CD8-positive, alpha-beta memory T cell (primary cell): ENCODE data around the gene PIWIL1. TPM values are rescaled to one million over a fixed set of nuclear protein-coding genes. Genes with fewer than 3 reads are reported as not detected.

Experiments
- CTCF ChIA-PET: fragments of 350-600 bp; sonication (Branson Sonifier 250); formaldehyde crosslinking; loops from one replicate; lab custom pipeline; 2021; ENCODE audit warnings: antibody characterized with exemption; lab: Charles Lee
- POLR2A ChIA-PET: fragments of 350-600 bp; sonication (Branson Sonifier 250); formaldehyde crosslinking; loops from one replicate; lab custom pipeline; 2021; ENCODE audit warnings: antibody characterized with exemption; lab: Charles Lee
- DNase-seq, 5 donors: peaks; one replicate each; pipeline versions ENCODE4 v3.0.0 to v3.0.0-alpha.2; 2020 to 2022; ENCODE audit warnings: mixed read lengths in 1 of 5
- H3K27ac ChIP-seq: one replicate; pipeline ENCODE4 v1.7.0; 2013; ENCODE audit warnings: low read depth, mild to moderate bottlenecking, low read length, moderate library complexity
- H3K27me3 ChIP-seq: 2 replicates; pipeline ENCODE4 v1.7.0; 2013; ENCODE audit warnings: low read length, mild to moderate bottlenecking; ENCODE audit not compliant: insufficient read depth, poor library complexity, severe bottlenecking
- H3K36me3 ChIP-seq: 2 replicates; pipeline ENCODE4 v1.7.0; 2013; ENCODE audit warnings: mild to moderate bottlenecking, low read length, moderate library complexity; ENCODE audit not compliant: insufficient read depth
- H3K4me1 ChIP-seq: 2 replicates; pipeline ENCODE4 v1.7.0; 2013; ENCODE audit warnings: mild to moderate bottlenecking, low read length, moderate library complexity; ENCODE audit not compliant: insufficient read depth
- H3K4me3 ChIP-seq: 2 replicates; pipeline ENCODE4 v1.7.0; 2013; ENCODE audit warnings: mild to moderate bottlenecking, low read length
- H3K9me3 ChIP-seq: 2 replicates; pipeline ENCODE4 v1.7.0; 2013; ENCODE audit warnings: mild to moderate bottlenecking, low read length
- H3K27ac Mint-ChIP-seq, 8 donors: one replicate each; pipeline ENCODE4 v1.8.0; 2020 to 2021; ENCODE audit warnings: mixed read lengths in 8 of 8, mild to moderate bottlenecking in 6 of 8, inconsistent platforms in 3 of 8, moderate library complexity in 3 of 8
- H3K27me3 Mint-ChIP-seq, 2 donors: one replicate each; pipeline ENCODE4 v1.8.0; 2020 to 2021; ENCODE audit warnings: mixed read lengths in 2 of 2, mild to moderate bottlenecking in 1 of 2, moderate library complexity in 1 of 2
- H3K36me3 Mint-ChIP-seq, 3 donors: one replicate each; pipeline ENCODE4 v1.8.0; 2020 to 2021; ENCODE audit warnings: mixed read lengths in 3 of 3, inconsistent platforms in 1 of 3, mild to moderate bottlenecking in 1 of 3
- H3K4me1 Mint-ChIP-seq, 3 donors: one replicate each; pipeline ENCODE4 v1.8.0; 2020 to 2021; ENCODE audit warnings: mixed read lengths in 3 of 3, inconsistent platforms in 1 of 3, mild to moderate bottlenecking in 1 of 3
- H3K4me3 Mint-ChIP-seq, 7 donors: one replicate each; pipeline ENCODE4 v1.8.0; 2020 to 2021; ENCODE audit warnings: mixed read lengths in 7 of 7, mild to moderate bottlenecking in 6 of 7, moderate library complexity in 4 of 7, inconsistent platforms in 2 of 7
- H3K9me3 Mint-ChIP-seq, 5 donors: one replicate each; pipeline ENCODE4 v1.8.0; 2020 to 2022; ENCODE audit warnings: mixed read lengths in 5 of 5, mild to moderate bottlenecking in 3 of 5, moderate library complexity in 2 of 5, inconsistent platforms in 1 of 5
- polyA plus RNA-seq: library from polyadenylated mRNA; unstranded; fragments of 300-500 nt; fragmentation: Illumina TruSeq; gene quantifications from one replicate; pipeline ENCODE4 v1.2.3, GENCODE V29; 2021
- total RNA-seq, 2 experiments: library from RNA; stranded (reverse); gene quantifications; one replicate each; pipeline ENCODE4 v1.2.3, GENCODE V29; 2021

The PIWIL1 gene
- total RNA-seq (not detected), polyA plus RNA-seq (not detected)

DNA sequence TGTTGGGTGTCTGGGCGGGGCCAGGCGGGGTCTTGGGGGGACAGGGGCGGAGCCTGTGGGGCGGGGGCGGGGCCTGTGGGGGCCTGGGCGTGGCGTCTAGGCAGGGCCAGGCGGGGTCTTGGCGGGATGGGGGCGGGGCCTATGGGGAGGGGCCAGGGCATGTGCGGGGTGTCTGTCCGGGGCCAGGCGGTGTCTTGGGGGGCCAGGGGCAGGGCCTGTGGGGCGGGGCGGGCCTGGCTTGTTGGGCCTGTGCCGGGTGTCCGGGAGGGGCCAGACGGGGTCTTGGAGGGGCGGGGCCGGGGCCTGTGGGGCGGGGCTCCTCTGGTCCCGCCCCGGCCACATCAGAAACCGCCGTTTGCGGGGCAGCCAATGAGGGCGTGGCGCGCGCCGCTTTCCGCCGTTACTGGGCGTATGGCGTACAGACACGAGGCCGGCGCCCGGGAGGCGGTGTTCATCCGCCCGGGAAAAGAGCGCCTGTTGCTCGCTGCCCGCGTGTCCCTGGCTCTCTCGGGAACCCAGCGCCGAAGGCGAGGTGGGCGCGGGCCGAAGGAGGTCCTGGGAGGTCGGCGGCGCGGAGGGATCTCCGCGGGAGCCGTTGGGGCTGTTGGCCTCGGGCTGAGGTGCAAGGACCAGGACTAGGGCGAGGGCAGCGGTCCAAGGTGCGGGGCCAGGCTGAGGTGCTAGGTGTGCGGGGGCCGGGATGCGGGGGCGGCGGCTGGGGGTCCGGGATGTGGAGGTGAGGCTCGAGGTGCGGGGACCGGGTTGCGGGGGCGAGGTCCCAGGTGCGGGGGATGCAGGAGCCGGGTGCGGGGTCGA lies at the start of gene PIWIL1:
Gene PIWIL1 (plus strand): TSS at position 400 of the 816 bp plus-strand sequence. CDS start 4,705 bp downstream, outside the sequence.
- H3K27me3 ChIP-seq: no peaks in the 10 kb centered on the region
- peaks cover 0 to 3% (median 2%) of the 10 kb centered on the region in 5 donors for H3K9me3 Mint-ChIP-seq
- H3K36me3 Mint-ChIP-seq: no peaks in the 10 kb centered on the region
- no peak within 1 kb of the TSS for H3K4me3 Mint-ChIP-seq
- ChIA-PET POLR2A (no interaction called here), CTCF (no interaction called here)
- H3K4me1 ChIP-seq: no peaks in the 10 kb centered on the region
- H3K4me3 ChIP-seq: no peak within 1 kb of the TSS
- peaks cover 2 to 8% (median 4%) of the 10 kb centered on the region in 3 donors for H3K4me1 Mint-ChIP-seq
- DNase-seq: no peak
- no peaks in the 10 kb centered on the region for H3K9me3 ChIP-seq
- H3K27ac ChIP-seq: no peak within 1 kb of the TSS
- peaks cover 3 to 19% of the 10 kb centered on the region in 2 donors for H3K27me3 Mint-ChIP-seq
- H3K27ac Mint-ChIP-seq: no peak within 1 kb of the TSS
- H3K36me3 ChIP-seq: no peaks in the 10 kb centered on the region

DNA sequence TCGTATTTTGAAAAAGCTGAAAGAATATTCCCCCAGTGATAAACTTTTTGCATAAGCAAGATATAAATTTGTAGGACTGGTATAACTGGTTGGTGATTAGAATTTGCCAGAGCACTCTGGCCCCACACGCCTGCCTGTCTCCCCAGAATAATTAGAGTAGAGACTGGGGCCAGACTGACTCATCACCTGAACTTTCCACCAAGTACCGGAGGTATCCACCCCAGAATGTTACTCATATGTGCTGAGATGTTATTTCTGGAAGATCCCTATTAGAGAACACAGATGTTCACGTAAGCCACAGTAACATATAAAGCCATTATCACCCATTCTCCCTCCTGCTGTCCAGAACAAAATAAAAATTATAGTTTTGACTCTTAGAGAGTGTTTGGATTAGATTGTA lies 49.5 kb upstream of the PIWIL1 start:
- H3K4me1 Mint-ChIP-seq: no peaks in the 10 kb centered on the region
- ChIA-PET CTCF (no interaction called here), POLR2A (no interaction called here)
- H3K36me3 ChIP-seq: no peaks in the 10 kb centered on the region
- no peak for DNase-seq
- H3K4me1 ChIP-seq: no peaks in the 10 kb centered on the region
- H3K9me3 ChIP-seq: no peaks in the 10 kb centered on the region
- no peak overlapping the region for H3K27ac ChIP-seq
- H3K9me3 Mint-ChIP-seq: peaks cover 5 to 13% (median 9%) of the 10 kb centered on the region in 5 donors
- H3K27me3 Mint-ChIP-seq: peaks cover 0 to 4% of the 10 kb centered on the region in 2 donors
- no peak overlapping the region for H3K4me3 Mint-ChIP-seq
- H3K27me3 ChIP-seq: no peaks in the 10 kb centered on the region
- H3K4me3 ChIP-seq: no peak overlapping the region
- H3K27ac Mint-ChIP-seq: no peak overlapping the region
- no peaks in the 10 kb centered on the region for H3K36me3 Mint-ChIP-seq

DNA sequence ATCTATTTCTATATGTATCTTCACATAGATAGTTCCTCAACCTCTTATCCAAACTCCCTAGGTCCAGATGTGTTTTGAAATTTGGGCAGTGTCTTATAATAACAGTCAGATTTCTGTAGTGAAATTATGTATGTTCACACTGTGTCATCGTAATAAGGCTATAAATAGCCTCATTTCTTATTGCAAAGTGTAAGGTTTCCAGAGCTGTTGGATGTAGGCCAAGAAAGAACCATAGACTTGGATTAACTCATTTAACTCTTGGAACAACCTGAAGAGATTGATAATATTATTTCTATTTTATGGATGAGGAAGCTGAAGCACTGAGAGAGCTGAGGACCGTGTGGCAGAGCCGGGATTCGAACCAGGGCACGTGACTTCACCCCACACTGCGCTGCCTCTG lies 49.0 kb upstream of the PIWIL1 start:
- Histone ChIP-seq H3K4me1 (no peaks in the 10 kb centered on the region), H3K36me3 (no peaks in the 10 kb centered on the region), H3K27me3 (no peaks in the 10 kb centered on the region), H3K9me3 (no peaks in the 10 kb centered on the region), H3K27ac (no peak overlapping the region), H3K4me3 (no peak overlapping the region)
- ChIA-PET CTCF (no interaction called here), POLR2A (no interaction called here)
- no peak for DNase-seq
- Mint-ChIP-seq H3K36me3 (no peaks in the 10 kb centered on the region), H3K27me3 (peaks cover 0 to 4% of the 10 kb centered on the region in 2 donors), H3K9me3 (peaks cover 5 to 13% (median 9%) of the 10 kb centered on the region in 5 donors), H3K4me1 (no peaks in the 10 kb centered on the region), H3K27ac (no peak overlapping the region), H3K4me3 (no peak overlapping the region)

DNA sequence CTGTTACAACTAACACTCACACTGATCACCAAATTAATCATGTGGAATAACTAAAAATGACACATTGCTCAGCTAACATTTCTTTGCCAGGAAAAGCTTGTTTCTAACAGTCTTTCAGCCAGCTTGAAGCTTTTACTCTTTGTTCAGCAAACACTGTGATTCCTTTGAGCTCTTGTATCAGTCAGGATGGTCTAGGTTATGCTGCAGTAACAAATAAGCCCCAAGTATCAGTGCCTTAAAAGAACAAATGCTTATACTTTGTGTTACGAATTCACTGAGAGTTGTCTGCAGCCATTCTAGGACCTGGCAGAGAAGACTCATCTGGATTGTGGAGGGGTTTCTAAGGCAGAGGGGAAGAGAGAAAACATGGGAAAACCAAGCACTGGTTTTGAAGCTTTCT lies 47.6 kb upstream of the PIWIL1 start:
- Histone ChIP-seq H3K27ac (no peak overlapping the region), H3K36me3 (no peaks in the 10 kb centered on the region), H3K9me3 (no peaks in the 10 kb centered on the region), H3K4me3 (no peak overlapping the region), H3K27me3 (no peaks in the 10 kb centered on the region), H3K4me1 (no peaks in the 10 kb centered on the region)
- no peak for DNase-seq
- POLR2A ChIA-PET: no interaction called here
- Mint-ChIP-seq H3K27me3 (peaks cover 0 to 2% of the 10 kb centered on the region in 2 donors), H3K4me3 (no peak overlapping the region), H3K9me3 (peaks cover 2 to 11% (median 8%) of the 10 kb centered on the region in 5 donors), H3K36me3 (no peaks in the 10 kb centered on the region), H3K4me1 (no peaks in the 10 kb centered on the region), H3K27ac (no peak overlapping the region)
- CTCF ChIA-PET: no interaction called here

DNA sequence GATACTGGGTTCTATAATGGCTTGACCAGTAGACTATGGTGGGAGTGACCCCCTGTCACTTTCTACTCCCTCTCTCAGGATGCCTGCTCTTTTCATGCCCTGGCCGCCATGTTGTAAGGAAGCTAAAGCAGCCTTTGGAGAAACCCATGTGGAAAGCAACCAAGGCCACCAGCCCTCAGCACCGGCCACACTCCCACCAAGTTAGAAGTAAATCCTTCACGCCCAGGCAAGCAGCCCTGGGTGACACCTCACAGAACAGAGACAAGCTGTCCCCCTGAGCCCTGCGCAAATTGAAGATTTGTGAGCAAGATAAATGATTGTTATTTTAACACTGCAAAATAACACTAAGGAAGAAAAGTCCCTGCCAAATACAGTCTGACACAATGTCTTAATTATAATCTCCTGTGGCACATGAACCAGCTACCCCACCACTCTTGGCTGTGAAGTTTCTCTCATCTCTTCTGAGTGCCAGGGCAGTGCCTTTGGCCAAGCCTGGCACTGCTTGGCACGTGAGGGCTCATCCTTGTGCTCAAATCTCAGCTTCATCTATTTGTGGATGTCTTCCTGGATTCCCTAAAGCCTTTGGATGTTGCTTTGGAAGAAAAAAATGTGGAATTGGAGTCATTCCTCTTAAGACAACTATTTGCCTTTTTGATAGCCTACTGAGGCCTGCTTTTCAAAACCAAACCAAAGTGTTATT lies 39.2 kb upstream of the PIWIL1 start:
- Mint-ChIP-seq H3K36me3 (no peaks in the 10 kb centered on the region), H3K27me3 (peaks cover 0 to 2% of the 10 kb centered on the region in 2 donors), H3K4me3 (no peak overlapping the region), H3K4me1 (no peaks in the 10 kb centered on the region), H3K27ac (no peak overlapping the region), H3K9me3 (peaks cover 0 to 18% (median 2%) of the 10 kb centered on the region in 5 donors)
- Histone ChIP-seq H3K27me3 (no peaks in the 10 kb centered on the region), H3K4me3 (no peak overlapping the region), H3K27ac (no peak overlapping the region), H3K36me3 (no peaks in the 10 kb centered on the region), H3K9me3 (no peaks in the 10 kb centered on the region), H3K4me1 (no peaks in the 10 kb centered on the region)
- DNase-seq: no peak
- POLR2A ChIA-PET: no interaction called here
- CTCF ChIA-PET: no interaction called here

DNA sequence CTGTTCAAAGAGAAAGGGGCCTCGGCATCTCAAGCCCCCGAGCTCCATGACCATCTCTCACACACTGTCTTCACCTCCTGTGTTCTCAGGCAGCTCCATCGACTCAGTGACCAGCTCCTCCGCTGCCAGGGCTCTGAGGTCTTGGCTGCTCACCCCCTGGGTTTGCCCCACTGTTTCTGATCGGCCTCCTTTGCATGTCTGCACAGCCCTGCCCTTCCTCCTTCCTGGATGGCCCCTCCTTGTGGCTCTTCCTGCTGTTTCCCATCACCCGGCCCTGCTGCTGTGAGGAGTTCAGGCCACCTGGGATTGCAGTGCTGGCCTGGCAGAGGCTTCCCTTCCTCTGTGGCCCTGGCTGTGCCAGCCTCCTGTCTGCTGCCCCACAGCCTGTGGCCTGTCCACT lies 38.1 kb upstream of the PIWIL1 start:
- Mint-ChIP-seq H3K4me3 (no peak overlapping the region), H3K9me3 (peaks cover 0 to 18% (median 2%) of the 10 kb centered on the region in 5 donors), H3K27me3 (peaks cover 0 to 2% of the 10 kb centered on the region in 2 donors), H3K4me1 (no peaks in the 10 kb centered on the region), H3K27ac (no peak overlapping the region), H3K36me3 (no peaks in the 10 kb centered on the region)
- Histone ChIP-seq H3K4me3 (no peak overlapping the region), H3K36me3 (no peaks in the 10 kb centered on the region), H3K9me3 (no peaks in the 10 kb centered on the region), H3K4me1 (no peaks in the 10 kb centered on the region), H3K27me3 (no peaks in the 10 kb centered on the region), H3K27ac (no peak overlapping the region)
- no peak for DNase-seq
- POLR2A ChIA-PET: no interaction called here
- CTCF ChIA-PET: no interaction called here

DNA sequence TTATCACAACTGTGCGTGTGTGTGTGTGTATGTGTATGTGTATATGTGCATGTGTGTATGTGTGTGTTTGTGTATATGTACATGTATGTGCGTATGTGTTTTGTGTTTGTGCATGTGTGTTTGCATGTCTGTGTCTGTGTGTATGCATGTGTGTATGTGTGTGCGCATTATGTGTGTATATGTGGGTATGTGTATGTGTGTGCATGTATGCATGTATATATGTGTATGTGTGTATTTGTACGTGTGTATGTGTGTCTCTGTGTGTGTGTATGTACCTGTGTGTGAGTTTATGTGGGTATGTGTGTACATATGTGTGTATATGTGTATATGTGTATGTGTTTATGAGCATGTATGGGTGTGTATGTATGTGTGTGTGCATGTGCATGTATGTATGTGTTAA lies 37.6 kb upstream of the PIWIL1 start:
- H3K36me3 Mint-ChIP-seq: no peaks in the 10 kb centered on the region
- peaks cover 0 to 18% (median 2%) of the 10 kb centered on the region in 5 donors for H3K9me3 Mint-ChIP-seq
- no peak overlapping the region for H3K4me3 Mint-ChIP-seq

More for the DNA sequence above, 37.6 kb upstream of the PIWIL1 start:
- Histone ChIP-seq H3K27ac (no peak overlapping the region), H3K4me3 (no peak overlapping the region), H3K4me1 (no peaks in the 10 kb centered on the region), H3K27me3 (no peaks in the 10 kb centered on the region), H3K9me3 (no peaks in the 10 kb centered on the region), H3K36me3 (no peaks in the 10 kb centered on the region)
- H3K27me3 Mint-ChIP-seq: peaks cover 0 to 2% of the 10 kb centered on the region in 2 donors
- ChIA-PET CTCF (no interaction called here), POLR2A (no interaction called here)
- H3K27ac Mint-ChIP-seq: no peak overlapping the region
- no peaks in the 10 kb centered on the region for H3K4me1 Mint-ChIP-seq
- DNase-seq: no peak
